Measurements from ENCODE around the gene LAPTM5.

LAPTM5 gene

GRCh38 chr1:30755334-30755733 lies 2.2 kb downstream of the LAPTM5 start:
- DNase-seq, result no peak

- DNase-seq, result peak; percentile 48
These were observed 2.8 kb downstream of the LAPTM5 start for GRCh38 chr1:30754684-30755171.

- no peak for DNase-seq
These were observed 3.9 kb downstream of the LAPTM5 start for GRCh38 chr1:30753660-30754123.

- DNase-seq, result no peak
These were observed 4.5 kb downstream of the LAPTM5 start for GRCh38 chr1:30753118-30753517.

- DNase-seq, result no peak
These were observed 5.0 kb downstream of the LAPTM5 start for GRCh38 chr1:30752651-30752908.

GRCh38 chr1:30751830-30752650 lies 5.5 kb downstream of the LAPTM5 start:
- DNase-seq, result no peak

- DNase-seq, result no peak
These were observed 6.8 kb downstream of the LAPTM5 start for GRCh38 chr1:30750731-30751291.

- peak; percentile 72 for DNase-seq
These were observed 7.6 kb downstream of the LAPTM5 start for GRCh38 chr1:30749691-30750583.

GRCh38 chr1:30748699-30749401 lies 8.7 kb downstream of the LAPTM5 start:
- peak; percentile 61 for DNase-seq

GRCh38 chr1:30748098-30748698 lies 9.4 kb downstream of the LAPTM5 start:
- no peak for DNase-seq

- no peak for DNase-seq
These were observed 10.3 kb downstream of the LAPTM5 start for GRCh38 chr1:30747033-30748008.

GRCh38 chr1:30746212-30747032 lies 11.2 kb downstream of the LAPTM5 start:
- DNase-seq, result no peak

- DNase-seq, result no peak
These were observed 11.8 kb downstream of the LAPTM5 start for GRCh38 chr1:30745834-30746208.

GRCh38 chr1:30745156-30745833 lies 12.3 kb downstream of the LAPTM5 start:
- DNase-seq, result peak; percentile 44

GRCh38 chr1:30744060-30744756 lies 13.4 kb downstream of the LAPTM5 start:
- peak; percentile 49 for DNase-seq

GRCh38 chr1:30743584-30744059 lies 14.0 kb downstream of the LAPTM5 start:
- peak; percentile 70 for DNase-seq

GRCh38 chr1:30742963-30743559 lies 14.5 kb downstream of the LAPTM5 start:
- no peak for DNase-seq

- DNase-seq, result no peak
These were observed 15.1 kb downstream of the LAPTM5 start for GRCh38 chr1:30742300-30742962.
